GM08714 (cell line): ENCODE results near the gene CHKA.

Experiments
- H3K4me3 ChIP-seq: fragments of 200-500 bp; sonication (Bioruptor generic); 2 replicates; pipeline ENCODE4 v1.5.1; 2014; ENCODE audit warnings: mild to moderate bottlenecking, low read length, inconsistent platforms
- ZNF274 ChIP-seq: IDR thresholded peaks from 2 replicates; pipeline ENCODE4 v1.6.1; 2012; ENCODE audit warnings: mild to moderate bottlenecking, low read depth, low read length

Gene CHKA

DNA sequence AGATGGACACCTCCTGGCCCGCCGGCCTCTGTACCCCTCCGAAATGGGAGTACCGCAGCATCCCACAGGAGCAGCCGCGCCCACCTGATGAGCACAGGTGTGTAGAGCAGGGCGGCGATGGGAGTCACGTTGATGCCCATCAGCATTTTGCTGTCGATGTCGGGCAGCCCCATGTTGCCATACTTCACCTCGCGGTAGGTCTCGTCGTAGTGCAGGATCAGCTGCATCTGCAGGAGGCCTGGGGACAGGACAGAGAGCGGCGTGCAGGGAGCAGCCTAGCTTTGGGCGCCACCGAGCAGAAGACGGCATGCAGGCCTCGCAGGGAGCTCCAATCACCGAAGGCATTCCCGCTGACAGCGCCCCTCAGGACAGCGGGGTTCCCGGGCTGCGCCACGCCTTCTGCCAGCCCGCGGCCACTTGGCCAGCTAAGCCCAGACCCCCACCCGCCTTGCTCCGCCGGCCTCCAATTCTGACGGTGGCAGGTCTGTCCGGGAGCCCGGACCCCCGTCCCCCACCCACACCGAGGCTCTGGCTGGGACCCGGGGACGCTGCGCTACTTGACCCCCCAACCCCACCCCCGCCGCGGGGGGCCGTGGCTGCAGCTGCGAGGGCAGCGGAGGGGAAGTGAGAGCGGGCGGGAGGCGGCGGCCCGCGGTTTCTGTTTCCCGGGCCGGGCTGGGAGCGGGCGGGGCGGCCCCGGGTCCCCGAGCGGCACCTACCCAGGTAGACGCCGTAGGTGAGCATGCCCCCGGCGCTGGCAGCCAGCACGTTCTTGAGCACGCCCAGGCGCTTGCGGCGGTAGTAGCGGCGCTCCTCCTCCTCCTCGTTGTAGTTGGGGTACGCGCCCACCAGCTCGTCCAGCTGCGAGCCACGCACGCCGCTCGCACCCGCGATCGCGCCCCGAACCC, 118.0 kb downstream of the CHKA start:
- no peak for TF ChIP-seq ZNF274
- H3K4me3 ChIP-seq, result peak overlapping the region; percentile 55
